GM18526 (cell line): ENCODE measurements around the gene IKZF5.

Experiments
- POLR2A ChIP-seq: IDR thresholded peaks from 3 replicates; pipeline ENCODE4 v1.6.1; 2011; ENCODE audit not compliant: insufficient read length; ENCODE audit errors: extremely low read depth

Gene IKZF5

DNA sequence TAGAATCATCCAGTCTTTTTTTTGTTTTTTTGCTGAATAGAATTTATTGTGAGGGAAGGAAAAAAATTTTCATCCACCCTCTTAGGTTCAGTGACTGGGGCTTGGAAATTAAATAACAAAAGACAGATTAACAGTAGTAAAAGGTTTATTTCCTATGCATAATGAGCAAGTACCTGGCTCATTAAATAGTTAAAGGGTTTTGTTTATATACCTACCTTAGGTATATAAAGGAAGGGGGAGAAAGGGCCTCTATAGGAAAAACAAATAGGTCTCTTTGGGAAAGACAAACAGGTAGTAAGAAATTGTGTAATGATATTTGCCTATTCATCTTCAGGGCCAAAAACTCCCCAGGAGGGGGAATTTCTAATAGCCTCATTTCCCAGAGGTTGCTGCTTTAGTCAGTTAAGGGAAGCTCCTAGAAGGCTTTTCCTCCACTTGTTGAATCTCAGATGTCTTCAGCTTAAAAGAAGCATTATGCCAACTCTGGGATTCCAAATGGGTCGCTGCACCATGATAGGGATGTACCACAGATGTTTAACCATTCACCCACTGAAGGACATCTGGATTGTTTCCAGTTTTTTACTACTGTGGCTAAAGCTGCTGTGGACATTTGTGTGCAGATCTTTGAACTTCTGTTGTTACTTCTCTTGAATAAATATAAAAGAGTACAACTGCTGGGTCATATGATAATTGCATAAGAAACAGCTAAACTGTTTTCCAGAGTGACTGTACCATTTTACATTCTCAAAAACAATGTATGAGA lies 11.5 kb upstream of the IKZF5 start:
- no peak for TF ChIP-seq POLR2A

DNA sequence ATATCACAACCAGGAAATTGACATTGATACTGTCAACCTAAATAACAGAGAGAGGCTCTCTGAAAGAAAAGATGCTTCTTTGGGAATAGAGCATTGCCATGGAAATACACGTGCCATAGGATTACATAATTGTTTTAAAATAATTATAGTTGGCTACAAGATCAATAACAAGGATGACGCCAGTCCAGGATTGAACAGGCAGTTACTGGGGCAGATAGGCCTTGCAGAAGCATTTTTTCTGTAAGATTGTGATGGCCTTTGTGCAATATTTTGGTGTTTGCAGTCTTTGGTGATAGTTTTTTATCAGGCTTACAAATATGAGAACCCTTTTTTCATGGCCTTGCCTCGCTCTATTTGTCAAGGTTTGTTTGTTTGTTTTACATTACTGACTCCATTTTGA lies 10.7 kb upstream of the IKZF5 start:
- TF ChIP-seq POLR2A, result no peak

- no peak for TF ChIP-seq POLR2A
These were observed 9.9 kb upstream of the IKZF5 start for GRCh38 chr10:123018531-123018930.

GRCh38 chr10:123017421-123018165 lies 9.0 kb upstream of the IKZF5 start:
- no peak for TF ChIP-seq POLR2A

DNA sequence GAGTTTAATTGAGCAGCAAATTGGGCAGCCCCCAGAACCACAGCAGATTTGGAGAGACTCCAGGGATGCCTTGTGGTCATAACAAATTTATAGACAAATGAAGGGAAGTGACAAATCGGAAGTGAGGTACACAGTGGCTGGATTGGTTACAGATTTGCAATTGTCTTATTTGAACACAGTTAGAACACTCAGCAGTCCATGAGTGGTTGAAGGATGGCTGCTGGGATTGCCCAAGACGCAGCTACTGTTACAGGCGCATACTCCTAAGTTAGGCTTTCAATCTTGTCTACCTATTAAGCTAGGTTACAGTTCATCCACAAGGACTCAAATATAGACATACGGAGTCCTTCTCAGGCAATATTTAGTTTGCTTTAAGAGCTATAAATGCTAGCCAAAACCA lies 7.6 kb upstream of the IKZF5 start:
- no peak for TF ChIP-seq POLR2A

DNA sequence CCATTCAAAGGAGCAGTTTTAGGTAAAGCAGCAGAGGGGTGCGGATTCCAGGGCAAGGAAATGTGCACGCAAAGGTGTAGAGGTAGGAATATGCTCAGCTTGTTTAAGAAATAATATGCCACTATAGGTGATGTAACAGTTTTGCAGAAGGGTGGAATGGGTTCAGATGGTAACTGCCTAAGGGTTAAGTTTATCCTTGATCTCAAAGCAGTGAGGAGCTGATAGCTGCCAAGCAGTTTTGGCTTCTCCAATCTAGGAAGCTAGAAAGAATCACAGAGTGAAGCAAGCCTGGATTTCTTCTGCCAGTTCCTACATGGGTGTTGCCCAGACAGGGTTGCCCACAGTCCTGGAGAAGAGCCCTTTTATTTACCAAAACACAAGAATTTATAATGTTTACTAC lies 6.2 kb upstream of the IKZF5 start:
- TF ChIP-seq POLR2A, result no peak

- no peak for TF ChIP-seq POLR2A
These were observed 5.1 kb upstream of the IKZF5 start for GRCh38 chr10:123013456-123014419.

DNA sequence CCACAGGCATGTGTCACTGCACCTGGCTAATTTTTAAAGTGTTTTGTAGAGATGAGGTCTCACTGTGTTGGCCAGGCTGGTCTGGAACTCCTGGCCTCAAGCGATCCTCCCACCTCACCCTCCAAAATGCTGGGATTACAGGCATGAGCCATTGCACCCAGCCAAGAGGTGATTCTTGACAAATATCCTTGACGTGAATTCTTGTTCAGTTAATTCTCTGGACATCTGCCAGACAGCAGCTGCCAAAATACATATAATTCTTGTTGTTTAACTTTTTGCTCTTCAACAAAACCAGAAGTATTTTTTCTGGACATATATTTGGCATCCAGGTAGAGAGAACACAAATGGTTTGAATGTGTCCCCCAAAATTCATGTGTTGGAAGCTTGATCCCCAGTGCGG lies 3.4 kb upstream of the IKZF5 start:
- TF ChIP-seq POLR2A, result no peak

DNA sequence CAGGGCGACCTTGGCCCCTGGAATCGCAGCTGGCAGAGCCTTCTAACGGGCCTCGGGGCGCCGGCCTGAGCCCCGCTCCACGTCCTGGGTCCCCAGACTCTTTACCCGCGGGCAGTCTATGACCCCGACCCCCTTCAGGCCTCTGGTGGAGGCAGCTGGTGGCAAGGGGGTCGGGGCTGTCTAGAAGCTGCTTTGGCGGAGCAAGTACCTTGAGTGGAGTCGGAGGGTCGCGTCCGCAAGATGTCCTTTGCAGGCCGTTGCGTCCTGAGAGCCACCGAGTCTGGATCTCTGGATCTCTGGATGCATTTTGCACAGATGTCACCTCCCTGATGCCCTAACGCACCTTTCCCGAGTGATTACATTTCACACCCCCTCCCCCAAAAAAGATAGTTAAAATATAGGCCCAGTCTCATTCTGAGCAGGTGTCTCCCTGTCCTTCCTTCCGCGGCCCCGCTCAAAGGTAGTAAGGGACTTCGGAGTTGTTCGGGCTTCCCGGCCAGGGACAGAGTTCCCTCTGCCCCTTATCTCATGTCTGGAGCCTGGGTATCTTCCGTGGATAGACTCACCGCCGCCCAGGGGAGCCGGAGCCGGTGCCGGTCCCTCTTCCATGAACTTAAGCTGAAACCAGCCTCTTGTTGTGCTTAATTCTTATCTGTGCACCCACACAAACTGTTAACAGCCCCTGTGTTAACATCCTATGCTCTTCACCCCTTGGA lies 668 bp upstream of the IKZF5 start:
- TF ChIP-seq POLR2A, result no peak

DNA sequence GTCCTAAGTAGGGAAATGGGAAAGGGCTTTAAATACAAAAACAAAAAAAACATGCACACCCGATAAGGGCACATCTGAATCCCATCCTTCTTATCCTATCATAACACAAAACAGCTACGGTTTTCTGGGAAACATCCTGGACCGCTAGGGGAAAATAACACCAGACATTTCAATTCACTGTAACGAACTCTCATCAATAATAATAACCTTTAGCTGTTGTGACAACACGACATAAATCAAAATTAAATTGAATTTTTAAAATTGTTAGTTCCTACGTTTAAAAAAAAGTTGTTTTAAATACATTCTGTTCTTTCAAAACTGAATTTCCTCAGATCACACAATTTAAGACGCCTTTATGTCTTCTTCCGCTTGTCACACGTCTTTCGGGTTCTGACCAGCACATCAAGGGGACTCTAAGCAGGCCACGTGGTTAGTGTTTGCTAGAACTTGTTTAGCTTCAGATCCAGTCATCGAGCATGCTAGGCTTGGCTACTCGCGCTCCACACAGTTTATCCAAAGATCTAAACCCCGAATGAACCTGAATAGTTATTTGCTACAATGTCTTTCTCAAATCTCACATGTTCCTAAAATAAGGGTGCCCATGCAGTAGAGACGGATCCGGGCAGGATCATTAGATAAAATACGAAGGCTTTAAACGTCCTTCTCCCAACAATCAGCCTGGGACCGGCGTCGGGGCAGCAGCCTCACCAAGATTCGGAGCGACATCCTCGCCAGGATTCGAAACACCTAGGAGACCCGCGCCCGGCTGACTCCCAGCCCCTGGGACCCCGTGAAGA lies 839 bp downstream of the IKZF5 start:
- no peak for TF ChIP-seq POLR2A

- no peak for TF ChIP-seq POLR2A
These were observed 4.3 kb downstream of the IKZF5 start for GRCh38 chr10:123004298-123004697.

DNA sequence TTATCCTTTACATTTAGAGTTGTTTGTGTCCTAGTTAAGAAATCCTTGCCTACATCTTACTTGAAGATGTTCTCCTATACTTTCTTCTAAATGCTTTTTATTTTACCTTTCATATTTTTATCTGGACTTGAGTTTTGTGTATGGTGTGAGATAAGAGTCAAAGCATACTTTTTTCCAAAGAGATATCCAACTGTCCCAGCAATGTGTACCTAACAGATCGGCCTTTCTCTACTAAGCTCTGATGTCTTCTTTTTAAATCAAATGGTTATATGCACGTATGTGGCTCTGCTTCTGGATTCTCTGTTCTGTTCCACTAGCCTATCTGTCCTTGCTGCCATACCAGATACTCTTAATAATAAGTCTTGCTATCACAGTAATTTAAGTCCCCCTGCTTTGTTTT lies 7.2 kb downstream of the IKZF5 start:
- TF ChIP-seq POLR2A, result no peak

- no peak for TF ChIP-seq POLR2A
These were observed 8.4 kb downstream of the IKZF5 start for GRCh38 chr10:123000155-123000554.

DNA sequence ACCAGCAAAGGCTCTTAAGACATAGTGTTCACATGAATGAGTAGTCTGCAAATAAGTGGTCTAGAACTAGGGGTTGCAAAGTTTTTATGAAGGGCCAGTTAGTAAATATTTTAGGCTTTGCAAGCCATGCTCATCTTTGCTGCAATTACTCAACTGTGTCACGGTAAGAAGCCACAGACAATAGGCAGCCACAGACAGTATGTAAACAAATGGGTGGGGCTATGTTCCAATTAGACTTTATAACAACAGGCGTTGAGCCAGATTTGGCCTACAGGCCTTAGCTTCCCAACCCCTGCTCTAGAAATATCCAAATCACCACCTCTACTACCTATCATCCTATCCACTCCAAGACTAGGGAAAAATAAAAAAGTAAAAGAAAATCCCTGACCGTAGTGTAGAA lies 9.2 kb downstream of the IKZF5 start:
- TF ChIP-seq POLR2A, result no peak
